ENCODE data around the gene ASB18.

ASB18 gene

GRCh38 chr2:236165842-236166795 lies 98.1 kb downstream of the ASB18 start:
- Mint-ChIP-seq H3K4me1 (peaks cover 5% of the 10 kb centered on the region), H3K36me3 (peaks cover 8% of the 10 kb centered on the region), H3K9me3 (no peaks in the 10 kb centered on the region), H3K27me3 (peaks cover 93% of the 10 kb centered on the region), H3K4me3 (peak overlapping the region; percentile 40), H3K27ac (peak overlapping the region; percentile 74)
- no peak for DNase-seq
- CTCF ChIA-PET = interaction anchor here (1.6 kb wide), 1 partner anchor 12 kb away, joined by 6 read pairs; no protein-coding TSS in a partner anchor

DNA sequence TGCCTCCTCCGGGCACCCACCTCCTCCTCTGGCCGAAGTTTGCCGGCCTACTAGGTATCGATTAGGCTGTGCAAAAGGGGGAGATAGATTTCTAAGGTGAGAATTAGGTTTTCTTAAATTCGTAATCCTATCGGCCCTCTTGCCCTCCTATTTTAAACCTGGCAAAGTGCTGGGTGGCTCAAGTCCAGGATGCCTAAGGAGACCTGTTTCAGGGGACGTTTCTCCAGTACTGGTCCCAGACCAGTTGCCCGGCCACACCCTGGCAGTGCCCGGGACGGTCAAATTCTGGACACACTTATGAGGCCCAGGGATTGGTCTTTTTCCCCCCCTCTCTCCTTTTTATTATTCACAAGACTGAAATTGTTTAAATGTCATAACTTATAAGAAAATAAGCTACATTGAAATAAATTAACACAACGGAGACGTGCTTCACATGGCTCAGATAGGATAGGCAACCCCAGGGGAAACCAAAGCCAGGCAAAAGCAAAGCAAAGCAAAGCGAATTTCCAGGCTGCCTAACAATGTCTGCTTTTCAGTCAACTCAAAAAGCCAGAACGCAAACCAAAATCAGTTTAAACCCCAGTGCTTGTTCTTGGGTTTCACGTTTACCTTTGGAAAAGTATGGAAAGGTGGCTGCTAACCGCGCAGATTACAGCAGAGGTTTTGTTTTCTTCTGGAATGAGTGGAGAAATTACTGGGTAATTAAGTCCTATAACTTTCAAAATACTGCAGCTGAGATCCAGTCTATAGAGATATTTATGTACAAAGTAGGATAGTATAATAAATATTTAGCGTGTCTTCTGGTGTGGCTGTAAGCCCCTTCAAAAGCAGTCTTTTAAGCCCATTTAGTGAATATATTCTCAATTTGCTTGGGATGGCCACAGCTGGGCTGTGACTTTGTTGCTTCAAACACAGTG lies 99.0 kb downstream of the ASB18 start:
- H3K4me1 Mint-ChIP-seq = peaks cover 5% of the 10 kb centered on the region
- CTCF ChIA-PET = interaction anchor here (1.6 kb wide), 1 partner anchor 12 kb away, joined by 6 read pairs; no protein-coding TSS in a partner anchor

DNA sequence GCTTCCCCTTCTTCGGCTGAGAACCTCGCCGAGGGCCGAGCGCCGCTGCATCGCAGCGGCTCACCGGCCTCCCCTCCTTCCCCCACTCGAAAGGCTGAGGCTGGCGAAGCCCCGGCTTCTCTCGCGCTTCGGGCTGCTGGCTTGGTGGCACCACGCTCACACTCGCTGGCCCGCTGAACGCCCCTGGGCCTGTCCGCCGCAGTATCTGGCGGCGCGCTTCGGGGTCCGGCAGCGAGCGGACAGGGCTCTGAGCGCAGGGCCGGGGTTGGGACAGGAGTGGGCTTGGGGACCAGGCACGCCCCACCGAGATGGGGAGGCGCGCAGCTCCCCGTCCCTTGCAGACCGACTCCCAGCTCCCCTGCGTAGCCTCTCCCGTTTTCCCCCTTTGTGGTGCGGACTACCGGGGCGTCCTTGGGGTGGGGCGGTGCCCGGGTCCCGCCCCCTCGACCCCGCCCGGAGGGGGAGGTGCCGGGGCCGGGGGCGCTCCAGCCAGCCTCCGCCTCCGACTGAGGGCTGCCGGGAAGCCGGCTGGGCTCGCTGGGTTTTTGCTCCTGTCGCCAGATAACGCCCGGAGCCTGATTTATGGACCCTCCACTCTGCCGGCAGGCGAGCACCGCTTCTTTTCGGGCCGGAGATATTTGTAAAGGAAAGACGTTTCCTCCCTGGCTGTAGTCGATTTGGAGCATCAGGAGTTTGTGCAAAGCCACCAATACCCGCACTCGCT lies 99.8 kb downstream of the ASB18 start:
- H3K4me3 Mint-ChIP-seq = no peak overlapping the region
- no peaks in the 10 kb centered on the region for H3K9me3 Mint-ChIP-seq
- H3K27ac Mint-ChIP-seq = peak overlapping the region; percentile 72
- peaks cover 5% of the 10 kb centered on the region for H3K4me1 Mint-ChIP-seq
- H3K27me3 Mint-ChIP-seq = peaks cover 93% of the 10 kb centered on the region
- H3K36me3 Mint-ChIP-seq = peaks cover 1% of the 10 kb centered on the region
- CTCF ChIA-PET = no interaction called here
- no peak for DNase-seq

More for the DNA sequence above, 99.0 kb downstream of the ASB18 start:
- Mint-ChIP-seq H3K27ac (peak overlapping the region; percentile 72), H3K9me3 (no peaks in the 10 kb centered on the region), H3K27me3 (peaks cover 93% of the 10 kb centered on the region), H3K4me3 (no peak overlapping the region), H3K36me3 (peaks cover 5% of the 10 kb centered on the region)
- DNase-seq = no peak

DNA sequence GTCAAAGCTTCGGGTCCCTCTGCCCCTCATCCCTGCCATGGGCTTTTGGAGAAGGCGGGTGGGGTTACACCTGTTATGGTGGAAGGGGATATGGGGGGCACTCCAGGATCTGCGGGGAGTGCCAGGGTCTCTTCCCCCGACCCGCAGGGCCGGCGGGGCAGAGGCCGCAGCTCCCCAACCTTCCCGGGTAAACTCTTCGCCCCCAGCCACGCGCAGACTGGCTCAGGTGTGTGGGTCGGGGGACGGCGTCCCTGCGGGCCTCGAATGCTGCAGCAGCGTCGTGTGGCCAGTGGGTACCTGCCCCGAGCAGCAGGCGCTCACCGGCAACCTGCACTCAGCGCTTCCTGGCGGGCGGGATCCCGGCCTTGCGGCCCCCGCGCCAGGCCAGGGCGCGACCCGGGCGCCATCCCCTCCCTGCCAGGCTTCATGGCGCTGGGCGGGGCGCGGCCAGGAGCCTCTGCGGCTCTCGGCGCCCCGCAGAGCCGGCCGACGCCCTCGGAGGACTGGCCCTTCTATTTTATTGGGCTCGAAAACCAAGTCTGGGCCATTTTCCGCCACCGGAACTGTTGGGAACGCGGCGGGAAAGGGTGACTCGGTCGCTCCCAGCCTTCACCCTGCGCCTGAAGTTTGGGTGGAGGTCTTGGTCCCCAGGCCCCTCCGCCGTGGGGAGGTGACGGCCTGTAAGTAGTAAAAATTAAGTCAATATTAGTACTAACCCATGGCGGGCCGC lies 100.6 kb downstream of the ASB18 start:
- no peak for DNase-seq
- Mint-ChIP-seq H3K27ac (no peak overlapping the region), H3K27me3 (peaks cover 93% of the 10 kb centered on the region), H3K9me3 (no peaks in the 10 kb centered on the region), H3K4me3 (no peak overlapping the region), H3K4me1 (peaks cover 5% of the 10 kb centered on the region), H3K36me3 (no peaks in the 10 kb centered on the region)
- CTCF ChIA-PET = interaction anchor here (2.4 kb wide), 1 partner anchor 384 kb away, joined by 6 read pairs; no protein-coding TSS in a partner anchor

GRCh38 chr2:236162882-236163470 lies 101.2 kb downstream of the ASB18 start:
- Mint-ChIP-seq H3K4me3 (no peak overlapping the region), H3K4me1 (peaks cover 5% of the 10 kb centered on the region), H3K27me3 (peaks cover 99% of the 10 kb centered on the region), H3K27ac (no peak overlapping the region), H3K9me3 (no peaks in the 10 kb centered on the region), H3K36me3 (no peaks in the 10 kb centered on the region)
- no peak for DNase-seq
- CTCF ChIA-PET = interaction anchor here (2.4 kb wide), 1 partner anchor 383 kb away, joined by 6 read pairs; no protein-coding TSS in a partner anchor

DNA sequence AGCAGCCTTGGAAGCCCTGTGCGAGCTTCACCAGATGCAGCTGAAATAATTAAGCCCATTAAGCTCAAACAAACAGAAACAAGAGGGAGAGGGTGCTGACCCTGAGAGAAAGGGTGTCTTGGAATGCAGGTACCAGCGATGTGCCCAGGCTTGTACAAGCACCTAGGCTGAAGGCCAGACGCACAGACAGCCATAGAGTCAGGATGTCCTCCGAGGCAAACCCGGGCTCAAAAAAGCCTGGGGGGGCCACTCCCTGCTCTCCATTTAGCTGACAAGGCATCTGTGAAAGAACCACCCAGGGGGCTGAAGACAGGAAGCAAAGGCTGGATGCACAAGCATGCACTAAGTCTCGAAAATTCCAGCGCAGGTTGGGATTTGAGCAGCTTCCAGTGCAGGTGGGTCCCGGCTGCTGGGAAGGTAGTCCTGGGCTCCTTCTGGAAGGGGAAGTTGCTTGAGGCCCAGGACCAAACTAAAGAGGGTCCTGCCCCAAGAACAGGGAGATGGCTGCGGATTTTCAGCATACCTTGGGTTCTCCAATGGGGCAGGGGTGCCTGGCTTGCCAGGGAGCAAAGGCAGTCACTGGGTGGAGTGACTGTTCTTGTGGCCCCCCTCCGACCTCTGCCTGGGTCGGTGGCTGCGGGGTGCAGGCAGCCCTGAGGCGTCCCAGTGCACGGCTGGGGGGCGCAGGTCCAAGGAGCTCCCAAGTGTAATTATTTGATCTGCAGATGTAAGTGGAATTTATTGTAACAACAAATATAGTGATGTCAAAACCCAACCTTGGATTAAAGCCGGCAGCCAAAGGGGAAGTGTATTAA lies 102.0 kb downstream of the ASB18 start:
- H3K4me1 Mint-ChIP-seq = peaks cover 5% of the 10 kb centered on the region
- H3K27me3 Mint-ChIP-seq = peaks cover 100% of the 10 kb centered on the region
- H3K36me3 Mint-ChIP-seq = no peaks in the 10 kb centered on the region
- no peak overlapping the region for H3K4me3 Mint-ChIP-seq
- H3K27ac Mint-ChIP-seq = no peak overlapping the region
- CTCF ChIA-PET = interaction anchor here (2.4 kb wide), 1 partner anchor 383 kb away, joined by 6 read pairs; no protein-coding TSS in a partner anchor
- no peaks in the 10 kb centered on the region for H3K9me3 Mint-ChIP-seq
- no peak for DNase-seq

DNA sequence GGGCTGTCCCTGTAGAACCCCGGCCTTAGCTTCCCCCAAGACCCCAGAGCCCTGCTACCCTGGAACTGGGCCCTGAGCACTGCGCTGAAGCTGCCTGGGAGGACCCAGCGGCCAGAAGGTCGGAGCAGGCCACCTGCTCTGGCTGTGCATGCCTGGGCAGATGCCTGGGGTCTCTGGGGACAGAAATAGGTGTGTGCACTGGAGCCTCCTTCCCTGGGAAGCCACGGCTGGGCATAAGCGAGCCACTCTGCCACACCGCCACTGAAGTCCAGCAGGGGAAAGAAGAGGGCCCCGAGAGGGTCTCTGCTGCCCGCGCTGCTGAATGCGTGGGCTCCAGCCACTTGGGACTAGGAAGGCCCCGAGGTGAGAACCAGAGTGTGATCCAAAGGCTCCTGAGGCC lies 102.7 kb downstream of the ASB18 start:
- H3K27ac Mint-ChIP-seq = no peak overlapping the region
- H3K9me3 Mint-ChIP-seq = no peaks in the 10 kb centered on the region
- H3K27me3 Mint-ChIP-seq = peaks cover 97% of the 10 kb centered on the region
- no peaks in the 10 kb centered on the region for H3K36me3 Mint-ChIP-seq
- H3K4me3 Mint-ChIP-seq = no peak overlapping the region
- CTCF ChIA-PET = interaction anchor here (2.4 kb wide), 1 partner anchor 382 kb away, joined by 6 read pairs; no protein-coding TSS in a partner anchor
- DNase-seq = no peak
- H3K4me1 Mint-ChIP-seq = peaks cover 2% of the 10 kb centered on the region

GRCh38 chr2:236161082-236161462 lies 103.1 kb downstream of the ASB18 start:
- DNase-seq = no peak
- CTCF ChIA-PET = no interaction called here
- Mint-ChIP-seq H3K4me3 (no peak overlapping the region), H3K4me1 (no peaks in the 10 kb centered on the region), H3K36me3 (no peaks in the 10 kb centered on the region), H3K9me3 (no peaks in the 10 kb centered on the region), H3K27me3 (peaks cover 94% of the 10 kb centered on the region), H3K27ac (no peak overlapping the region)

- no peaks in the 10 kb centered on the region for H3K36me3 Mint-ChIP-seq
- H3K4me3 Mint-ChIP-seq = no peak overlapping the region
- no peak for DNase-seq
- CTCF ChIA-PET = no interaction called here
- peaks cover 89% of the 10 kb centered on the region for H3K27me3 Mint-ChIP-seq
- H3K9me3 Mint-ChIP-seq = no peaks in the 10 kb centered on the region
- no peaks in the 10 kb centered on the region for H3K4me1 Mint-ChIP-seq
- H3K27ac Mint-ChIP-seq = no peak overlapping the region
Observed at GRCh38 chr2:236160366-236161081, 103.7 kb downstream of the ASB18 start.

GRCh38 chr2:236159778-236160170 lies 104.4 kb downstream of the ASB18 start:
- Mint-ChIP-seq H3K36me3 (no peaks in the 10 kb centered on the region), H3K9me3 (no peaks in the 10 kb centered on the region), H3K4me3 (no peak overlapping the region), H3K4me1 (no peaks in the 10 kb centered on the region), H3K27ac (no peak overlapping the region), H3K27me3 (peaks cover 81% of the 10 kb centered on the region)
- CTCF ChIA-PET = no interaction called here
- no peak for DNase-seq

DNA sequence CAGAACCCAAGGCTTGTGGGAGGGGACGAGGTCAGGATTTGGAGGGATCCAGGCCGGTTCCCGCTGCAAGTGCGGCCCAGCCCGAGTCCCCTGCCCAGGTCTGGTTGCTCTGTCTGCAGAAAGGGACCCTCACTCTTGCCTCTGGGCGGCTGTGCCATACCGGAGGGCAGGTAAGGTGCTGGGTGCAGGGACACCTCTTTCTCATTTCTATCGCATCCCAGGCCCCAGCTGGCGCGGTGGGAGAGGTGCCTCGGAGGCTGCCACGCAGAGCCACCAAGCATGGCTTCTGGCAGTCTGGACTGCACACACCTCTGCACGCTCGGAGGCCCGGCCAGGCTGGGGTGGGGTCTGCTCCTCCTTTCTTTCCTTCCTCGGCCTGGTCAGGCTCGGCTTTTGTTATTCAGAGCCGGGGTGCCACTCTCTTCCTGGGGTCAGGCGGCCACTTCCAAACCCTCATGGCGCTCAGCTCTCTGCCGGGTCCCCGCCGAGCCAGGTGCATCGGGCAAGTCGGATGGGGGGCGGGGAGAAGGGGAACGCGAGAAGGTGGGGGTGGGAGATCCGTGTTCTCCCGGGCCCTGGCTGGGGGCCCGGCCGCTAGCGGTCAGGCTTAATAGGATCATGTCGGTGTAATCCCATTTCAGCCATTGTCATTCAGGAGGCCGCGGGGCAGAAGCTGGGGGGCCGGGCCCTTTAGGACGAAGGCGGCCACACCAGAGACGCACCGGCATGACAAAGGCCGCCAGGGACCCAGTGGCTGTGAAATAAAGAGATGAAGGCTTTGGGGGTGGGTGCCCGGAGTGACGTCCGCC lies 105.0 kb downstream of the ASB18 start:
- Mint-ChIP-seq H3K4me1 (no peaks in the 10 kb centered on the region), H3K36me3 (no peaks in the 10 kb centered on the region), H3K27me3 (peaks cover 75% of the 10 kb centered on the region), H3K4me3 (no peak overlapping the region), H3K27ac (no peak overlapping the region), H3K9me3 (peaks cover 2% of the 10 kb centered on the region)
- no peak for DNase-seq
- CTCF ChIA-PET = no interaction called here
